Measurements from ENCODE around the gene ZNF775.
A peak's percentile ranks its signal among the peaks of the same experiment; 100 is the strongest.

The ZNF775 gene

DNA sequence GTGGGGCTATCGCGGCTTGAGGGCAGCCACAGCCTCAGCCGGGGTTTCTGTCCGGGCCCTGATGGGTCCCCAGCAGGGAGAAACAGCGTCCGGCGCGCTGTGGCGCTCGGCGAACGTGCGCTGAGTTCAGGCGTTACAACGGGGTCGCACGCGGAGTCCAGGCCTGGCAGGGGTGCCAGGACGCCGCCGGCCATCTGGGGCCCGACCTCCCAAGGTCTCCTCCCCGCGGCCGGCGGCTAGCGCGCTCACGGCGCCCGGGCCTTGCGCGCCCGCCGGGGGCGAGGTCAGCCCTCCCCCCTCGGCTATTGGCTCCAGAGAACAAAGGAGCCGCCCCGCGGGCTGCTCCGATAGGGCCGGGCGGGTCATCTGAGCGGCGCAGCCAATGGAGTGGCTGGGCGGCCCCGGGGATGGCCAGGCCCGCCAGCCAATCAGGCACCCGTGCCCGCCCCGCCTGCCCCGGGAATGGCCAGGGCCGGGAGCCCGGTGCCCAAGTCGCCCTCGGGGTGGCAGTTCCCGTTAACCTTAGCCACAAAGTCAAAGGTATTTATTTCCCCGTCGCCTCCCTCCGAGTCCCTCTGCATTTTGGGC, at the start of gene ZNF775:
ZNF775 (plus strand) TSS at position 478 of the 588 bp plus-strand sequence. CDS start 9,141 bp downstream, outside the sequence.
- peak; percentile 70 to 83 for DNase-seq (ENCODE audit: low read depth in 2 of 2, low spot score in 1 of 2)

DNA sequence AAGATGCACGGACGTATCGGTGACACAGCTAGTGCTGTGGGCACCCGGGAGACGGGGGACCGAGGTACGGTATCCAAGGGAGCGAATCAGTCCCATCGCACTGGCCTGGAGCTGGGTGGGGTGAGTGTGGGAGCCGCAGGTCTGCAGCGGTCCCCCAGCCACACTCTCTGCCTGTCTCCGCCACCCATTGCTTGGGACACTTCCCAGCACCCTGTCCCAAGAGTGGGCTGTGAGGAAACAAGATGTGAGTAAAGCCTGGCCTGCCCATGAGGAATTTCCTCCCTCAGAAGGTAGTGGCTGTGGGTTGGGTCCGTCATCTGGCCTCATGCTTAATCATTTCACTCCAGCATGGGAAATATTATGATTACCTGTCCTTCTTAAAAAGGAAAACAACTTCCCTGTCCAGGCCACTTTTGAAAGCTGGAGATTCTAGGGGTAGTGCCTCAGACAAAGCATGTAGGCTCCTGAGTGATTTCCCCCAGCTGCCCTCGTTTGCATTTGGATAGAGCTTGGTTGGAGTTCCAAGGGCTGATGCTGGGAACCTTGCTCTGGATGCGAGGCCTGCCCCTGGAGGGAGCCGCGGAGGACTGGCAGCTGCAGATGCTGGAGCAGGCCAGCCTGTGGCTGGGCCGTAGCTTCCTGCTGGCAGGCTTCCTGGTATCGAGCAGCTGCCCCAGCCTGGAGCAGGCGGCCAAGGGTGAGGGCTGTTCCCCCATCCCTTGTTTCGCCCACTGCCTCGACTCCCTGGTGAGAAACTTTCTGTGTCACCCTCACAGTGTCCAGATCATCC, 49.6 kb upstream of the ZNF775 start:
- DNase-seq (ENCODE audit: low read depth in 2 of 2, low spot score in 1 of 2) = no peak

GRCh38 chr7:150330211-150330885, 48.8 kb upstream of the ZNF775 start:
- no peak for DNase-seq (ENCODE audit: low read depth in 2 of 2, low spot score in 1 of 2)

- no peak for DNase-seq (ENCODE audit: low read depth in 2 of 2, low spot score in 1 of 2)
These were observed 46.1 kb upstream of the ZNF775 start for GRCh38 chr7:150332852-150333635.

GRCh38 chr7:150333659-150334058, 45.5 kb upstream of the ZNF775 start:
- no peak for DNase-seq (ENCODE audit: low read depth in 2 of 2, low spot score in 1 of 2)

- DNase-seq (ENCODE audit: low read depth in 2 of 2, low spot score in 1 of 2) = no peak
These were observed 45.0 kb upstream of the ZNF775 start for GRCh38 chr7:150334108-150334507.

GRCh38 chr7:150335108-150335773, 43.9 kb upstream of the ZNF775 start:
- no peak for DNase-seq (ENCODE audit: low read depth in 2 of 2, low spot score in 1 of 2)

- no peak for DNase-seq (ENCODE audit: low read depth in 2 of 2, low spot score in 1 of 2)
These were observed 43.4 kb upstream of the ZNF775 start for GRCh38 chr7:150335774-150336112.

DNA sequence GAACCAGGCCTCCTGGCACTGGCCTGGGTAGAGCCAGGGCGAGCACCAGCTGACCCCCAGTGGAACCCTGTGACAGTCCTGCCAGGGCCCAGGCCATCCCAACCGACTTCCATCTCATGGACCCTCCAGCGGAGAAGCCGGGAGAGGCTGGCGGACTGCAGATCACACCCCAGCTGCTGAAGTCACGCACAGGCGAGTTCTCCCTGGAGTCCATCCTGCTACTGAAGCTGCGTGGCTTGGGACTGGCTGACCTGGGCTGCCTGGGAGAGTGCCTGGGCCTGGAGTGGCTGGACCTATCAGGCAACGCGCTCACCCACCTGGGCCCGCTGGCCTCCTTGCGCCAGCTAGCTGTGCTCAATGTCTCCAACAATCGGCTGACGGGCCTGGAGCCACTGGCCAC, 42.4 kb upstream of the ZNF775 start:
- no peak for DNase-seq (ENCODE audit: low read depth in 2 of 2, low spot score in 1 of 2)

- no peak for DNase-seq (ENCODE audit: low read depth in 2 of 2, low spot score in 1 of 2)
These were observed 42.0 kb upstream of the ZNF775 start for GRCh38 chr7:150337179-150337578.

GRCh38 chr7:150337659-150338081, 41.5 kb upstream of the ZNF775 start:
- no peak for DNase-seq (ENCODE audit: low read depth in 2 of 2, low spot score in 1 of 2)

- no peak for DNase-seq (ENCODE audit: low read depth in 2 of 2, low spot score in 1 of 2)
These were observed 40.8 kb upstream of the ZNF775 start for GRCh38 chr7:150338166-150338829.

DNA sequence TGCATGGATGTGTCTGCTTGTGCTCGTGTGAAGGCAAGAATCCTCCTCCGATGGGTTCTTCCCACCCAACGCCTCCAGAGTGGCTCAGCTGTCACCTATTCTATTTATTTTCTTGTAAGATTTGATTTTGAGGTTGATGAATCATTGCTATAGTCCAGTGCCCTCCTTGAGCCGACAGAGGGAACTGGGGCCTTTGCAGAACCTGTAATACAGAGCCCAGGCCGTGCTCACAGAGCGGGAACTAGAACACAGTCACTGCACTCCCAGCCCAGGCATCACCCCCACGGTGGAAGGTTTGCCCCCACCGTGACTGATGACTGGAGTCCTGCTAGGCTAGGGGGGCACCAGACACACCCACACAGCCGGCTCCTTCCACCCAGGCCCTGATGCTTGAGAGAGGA, 39.7 kb upstream of the ZNF775 start:
- DNase-seq (ENCODE audit: low read depth in 2 of 2, low spot score in 1 of 2) = no peak

DNA sequence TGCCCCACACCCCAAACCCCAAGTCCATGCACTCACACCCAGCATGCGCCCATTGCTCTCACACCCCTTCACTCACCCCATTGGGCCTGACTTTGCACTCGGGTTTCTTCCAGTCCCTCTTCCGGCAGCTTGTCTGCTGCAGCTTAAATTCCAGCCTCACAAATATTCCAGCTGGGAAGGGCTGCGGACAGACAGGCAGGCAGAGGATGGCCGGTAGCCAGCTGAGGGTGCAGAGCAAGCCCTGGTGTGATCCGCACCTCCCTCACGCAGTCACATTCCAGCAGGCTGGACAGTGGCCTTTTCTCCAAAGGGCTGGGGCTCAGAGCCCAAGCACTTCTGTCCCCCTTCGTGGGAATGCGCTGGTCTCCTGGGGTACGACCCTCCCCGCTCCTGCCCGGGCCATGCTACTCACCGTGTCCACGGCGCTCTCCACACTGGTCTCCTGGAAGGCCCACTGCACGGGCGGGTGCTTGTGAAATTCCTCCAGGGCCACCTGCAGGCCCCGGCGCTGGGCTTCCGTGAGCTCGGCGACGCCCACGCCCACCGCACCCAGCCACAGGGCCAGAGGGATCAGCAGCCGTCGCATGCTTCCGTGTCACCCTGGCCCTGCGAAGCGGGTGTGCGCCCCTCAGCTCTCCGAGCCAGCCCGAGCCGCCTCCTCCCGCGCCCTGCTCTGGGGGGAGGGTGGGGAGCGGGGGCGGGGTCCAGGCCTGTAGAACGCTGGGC, 38.9 kb upstream of the ZNF775 start:
- DNase-seq (ENCODE audit: low read depth in 2 of 2, low spot score in 1 of 2) = no peak

DNA sequence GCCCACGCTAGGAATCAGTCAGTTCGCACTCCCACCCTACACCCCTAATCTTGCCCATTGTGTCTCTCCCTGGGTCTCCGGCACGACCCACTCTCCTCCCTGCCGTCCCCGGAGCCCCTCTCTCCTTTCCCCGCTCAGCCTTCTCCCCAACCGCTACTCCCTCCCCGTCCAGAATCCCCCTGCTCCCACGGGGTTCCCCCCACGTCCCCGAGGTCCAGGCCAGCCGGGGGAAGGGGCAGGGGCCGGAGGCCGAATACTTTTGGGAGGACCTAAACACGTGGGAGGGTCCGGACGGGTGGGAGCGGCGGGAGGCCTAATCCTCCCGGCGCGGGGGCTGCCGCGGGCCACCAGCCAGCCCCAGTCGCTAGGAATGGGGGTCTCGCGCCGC, 38.3 kb upstream of the ZNF775 start:
- DNase-seq (ENCODE audit: low read depth in 2 of 2, low spot score in 1 of 2) = no peak

- DNase-seq (ENCODE audit: low read depth in 2 of 2, low spot score in 1 of 2) = no peak
These were observed 37.6 kb upstream of the ZNF775 start, which contains the start of gene RARRES2 for GRCh38 chr7:150341263-150342120. Gene RARRES2 (minus strand): TSS chr7:150341629. CDS start chr7:150340609, 1,020 bp downstream.

GRCh38 chr7:150342121-150342408, 37.1 kb upstream of the ZNF775 start:
- no peak for DNase-seq (ENCODE audit: low read depth in 2 of 2, low spot score in 1 of 2)

- no peak for DNase-seq (ENCODE audit: low read depth in 2 of 2, low spot score in 1 of 2)
These were observed 35.9 kb upstream of the ZNF775 start for GRCh38 chr7:150343225-150343624.

DNA sequence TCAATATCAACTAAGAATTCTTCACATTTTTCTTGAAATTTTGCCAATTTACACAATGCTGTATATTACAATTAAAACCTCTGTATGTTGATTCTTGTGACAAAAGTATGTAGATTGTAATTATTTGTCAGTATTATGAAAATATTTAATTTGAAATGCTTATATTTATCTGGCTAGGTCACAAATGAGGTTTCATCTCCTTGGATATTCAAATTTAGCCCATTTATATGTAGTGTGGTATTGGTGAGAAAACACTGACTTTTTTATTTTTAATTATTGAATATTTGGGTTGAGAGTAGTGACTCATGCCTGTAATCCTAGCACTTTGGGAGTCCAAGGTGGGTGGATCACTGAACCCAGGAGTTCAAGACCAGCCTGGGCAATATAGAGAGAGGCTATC, 34.8 kb upstream of the ZNF775 start:
- DNase-seq (ENCODE audit: low read depth in 2 of 2, low spot score in 1 of 2) = no peak

Measured in stimulated activated CD8-positive, alpha-beta memory T cell treated with anti-CD3 and anti-CD28 coated beads, Interleukin-4, amount 100 ng/mL, for 1 hour (primary cell).